NK-92 (cell line): ENCODE results near the gene PAK4.
"Not testable (repeated sequence)": the region's sequence is repeated elsewhere in the genome, so short reads cannot be mapped to it uniquely, and the experiment has no call there.

ENCODE experiments used
- DNase-seq: peaks from one replicate; lab custom pipeline; 2025; ENCODE audit not compliant: unreplicated experiment; lab: John Stamatoyannopoulos, UW

PAK4 gene

DNA sequence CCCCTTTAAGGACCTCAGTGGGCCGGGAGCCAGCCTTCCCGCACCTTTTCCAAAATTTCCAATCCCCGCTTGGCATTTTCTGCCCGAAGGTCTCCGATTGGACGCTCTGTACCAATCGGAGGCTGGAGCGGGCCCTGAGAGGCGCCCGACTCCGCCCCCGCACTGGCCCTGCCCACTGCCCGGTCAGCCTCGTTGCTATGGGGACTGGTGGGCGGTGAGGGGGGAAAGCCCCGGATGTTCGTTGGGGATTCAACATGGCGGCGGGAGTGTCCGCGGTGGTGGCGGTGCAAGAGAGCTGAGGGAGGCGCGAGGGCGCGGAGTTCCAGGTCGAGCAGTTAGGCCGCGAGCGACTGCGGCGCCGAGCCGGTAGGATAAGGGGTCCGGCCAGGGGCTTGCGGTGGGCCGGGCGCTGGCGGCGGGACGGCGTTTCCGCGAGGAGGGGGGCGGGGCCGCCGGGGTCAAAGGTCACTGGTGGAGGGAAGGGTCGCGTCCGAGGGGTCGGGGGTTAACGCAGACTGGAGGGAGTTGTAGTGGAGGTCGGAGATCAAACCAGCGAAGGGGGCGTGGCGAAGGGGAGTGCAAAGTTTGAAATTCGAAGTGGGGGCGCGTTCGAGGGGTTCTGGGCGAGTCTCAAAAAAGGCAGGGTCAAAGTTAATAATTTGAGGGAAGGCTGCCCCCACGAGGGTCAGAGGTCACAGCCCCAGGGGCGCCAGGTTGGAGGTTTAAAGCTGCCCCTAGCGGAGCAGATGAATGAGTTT is at the start of gene PAK4:
Gene PAK4 (plus strand): TSS at position 233 of the 758 bp plus-strand sequence. CDS start 43,768 bp downstream, outside the sequence.
- DNase-seq: peak; percentile 77

- no peak for DNase-seq
These were observed 48.3 kb upstream of the PAK4 start for GRCh38 chr19:39077323-39077722.

GRCh38 chr19:39078436-39079200 is 47.0 kb upstream of the PAK4 start:
- DNase-seq: no peak

DNA sequence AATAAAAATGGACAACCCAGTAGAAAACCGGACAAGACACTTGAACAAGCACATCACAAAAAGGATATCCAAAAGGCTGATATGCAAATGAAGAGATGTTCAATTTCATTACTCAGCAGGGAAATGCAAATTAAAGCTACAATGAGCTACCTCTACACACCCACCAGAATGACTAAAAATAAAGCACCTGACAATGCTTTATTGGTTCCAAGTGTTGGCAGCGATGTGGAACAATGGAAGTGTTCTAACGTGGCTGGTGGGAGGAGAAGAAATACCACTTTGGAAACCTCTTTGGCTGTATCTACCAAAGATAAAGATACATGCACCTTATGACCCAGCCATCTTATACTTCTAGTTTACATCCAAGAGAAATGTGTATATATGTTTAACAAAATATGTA is 45.2 kb upstream of the PAK4 start:
- no peak for DNase-seq

- no peak for DNase-seq
These were observed 43.4 kb upstream of the PAK4 start for GRCh38 chr19:39082167-39082566.

GRCh38 chr19:39082745-39083598 is 42.6 kb upstream of the PAK4 start:
- DNase-seq: no peak

DNA sequence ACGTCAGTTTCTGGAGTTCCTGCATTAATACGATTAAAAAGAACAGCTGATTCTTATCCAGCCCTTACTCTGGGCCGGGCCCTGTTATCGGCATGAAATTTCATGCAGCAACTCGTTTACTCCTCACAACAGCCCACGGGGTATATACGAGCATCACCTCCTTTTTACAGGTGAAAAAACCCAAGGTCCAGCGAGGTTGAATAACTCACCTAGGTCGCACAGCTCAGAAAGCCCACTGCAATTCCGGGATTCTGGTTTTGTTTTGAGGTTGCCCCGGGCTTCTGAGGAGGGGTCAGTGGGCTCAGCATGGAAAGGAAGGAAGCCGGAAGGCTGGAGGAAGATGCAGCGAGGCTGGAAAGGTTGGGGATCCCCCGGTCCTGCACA is 42.0 kb upstream of the PAK4 start:
- no peak for DNase-seq

DNA sequence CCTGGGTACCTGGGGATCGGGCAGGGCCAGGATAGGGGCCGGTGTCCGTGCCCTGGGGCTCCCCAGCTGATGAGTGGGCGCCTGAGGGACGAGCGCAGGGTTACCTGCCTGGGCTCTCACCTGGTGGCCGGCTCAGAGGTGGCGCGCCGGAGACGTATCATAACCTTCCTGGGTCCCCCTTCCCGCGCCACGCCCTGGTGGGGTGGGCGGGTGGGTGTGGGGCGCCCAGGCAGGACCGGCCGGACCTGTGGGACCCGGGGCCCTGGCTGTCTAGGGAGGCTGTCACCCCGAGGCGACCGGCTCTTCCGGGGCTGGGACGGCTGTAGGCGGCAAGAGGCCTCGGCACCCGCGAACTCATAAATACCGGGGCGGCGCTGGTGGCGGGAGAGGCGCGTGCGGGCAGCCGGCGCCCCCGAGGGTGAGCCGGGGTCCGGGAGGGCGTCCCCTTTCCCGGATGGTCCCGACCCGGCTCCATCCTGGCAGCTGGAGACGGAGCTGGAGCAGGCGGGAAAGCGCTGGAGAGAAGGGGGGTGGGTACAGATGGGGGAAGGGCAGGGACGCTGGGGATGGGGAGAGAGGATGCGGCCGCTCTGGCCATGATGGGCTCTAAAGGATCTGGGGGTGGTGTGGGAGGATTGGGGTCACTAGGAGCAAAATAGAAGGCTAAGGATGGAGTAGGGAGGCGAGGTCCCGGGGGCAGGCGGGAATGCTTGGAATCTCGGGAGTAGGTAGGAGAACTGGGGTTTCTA is 41.4 kb upstream of the PAK4 start, which contains the start of gene ACP7:
Gene ACP7 (plus strand): TSS at position 386 of the 749 bp plus-strand sequence. CDS start 902 bp downstream, outside the sequence.
- DNase-seq: no peak

DNA sequence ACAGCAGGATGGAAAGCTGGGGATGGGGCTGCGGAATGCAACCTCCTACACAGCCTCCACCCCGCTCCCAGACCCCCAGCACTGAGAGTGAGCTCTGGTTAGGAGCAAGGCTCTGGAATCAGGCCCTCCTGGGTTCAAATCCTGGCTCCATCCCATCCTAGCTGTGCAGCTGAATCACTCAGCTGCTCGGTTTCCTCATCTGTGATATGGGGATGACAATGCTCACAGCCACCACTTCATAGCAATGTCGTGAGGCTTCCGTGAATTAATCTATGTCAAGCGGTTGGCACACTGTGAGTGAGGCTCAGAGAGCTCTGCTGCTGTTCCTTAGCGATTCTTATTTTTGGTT is 40.9 kb upstream of the PAK4 start:
- no peak for DNase-seq

DNA sequence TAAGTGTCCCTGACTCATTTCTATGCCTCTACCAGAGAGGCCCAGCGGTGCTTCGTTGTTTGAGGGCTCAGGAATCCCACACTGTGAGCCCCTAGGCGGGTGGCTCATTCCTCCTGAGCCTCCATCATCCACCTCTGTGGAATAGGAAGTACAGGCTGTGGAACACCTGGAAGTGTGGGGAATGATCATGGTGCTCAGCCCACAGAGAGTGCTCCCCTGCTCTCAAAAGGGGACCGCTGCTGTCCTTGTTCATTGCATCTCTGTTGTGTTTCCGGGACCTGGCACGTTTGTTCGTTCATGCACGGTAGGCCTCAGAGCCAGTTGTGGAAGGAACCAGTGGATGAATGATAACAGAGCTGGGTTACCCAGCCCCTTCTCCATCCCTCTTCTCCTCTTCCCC is 40.2 kb upstream of the PAK4 start:
- DNase-seq: no peak

GRCh38 chr19:39086386-39086785 is 39.2 kb upstream of the PAK4 start:
- no peak for DNase-seq

- DNase-seq: no peak
These were observed 37.5 kb upstream of the PAK4 start for GRCh38 chr19:39087907-39088686.

DNA sequence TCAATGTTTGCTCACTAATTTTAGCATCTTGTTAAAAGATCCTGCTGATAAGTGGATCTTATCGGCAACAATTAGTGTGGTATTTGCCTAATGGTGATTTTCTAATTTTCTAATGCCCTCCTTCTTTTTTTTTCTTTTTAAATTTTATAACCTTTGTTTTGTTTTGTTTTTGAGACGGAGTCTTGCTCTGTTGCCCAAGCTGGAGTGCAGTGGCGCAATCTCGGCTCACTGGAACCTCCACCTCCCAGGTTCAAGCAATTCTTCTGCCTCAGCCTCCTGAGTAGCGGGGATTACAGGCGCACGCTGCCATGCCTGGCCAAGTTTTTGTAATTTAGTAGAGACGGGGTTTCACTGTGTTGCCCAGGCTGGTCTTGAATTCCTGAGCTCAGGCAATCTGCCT is 35.6 kb upstream of the PAK4 start:
- DNase-seq: not testable (repeated sequence)

DNA sequence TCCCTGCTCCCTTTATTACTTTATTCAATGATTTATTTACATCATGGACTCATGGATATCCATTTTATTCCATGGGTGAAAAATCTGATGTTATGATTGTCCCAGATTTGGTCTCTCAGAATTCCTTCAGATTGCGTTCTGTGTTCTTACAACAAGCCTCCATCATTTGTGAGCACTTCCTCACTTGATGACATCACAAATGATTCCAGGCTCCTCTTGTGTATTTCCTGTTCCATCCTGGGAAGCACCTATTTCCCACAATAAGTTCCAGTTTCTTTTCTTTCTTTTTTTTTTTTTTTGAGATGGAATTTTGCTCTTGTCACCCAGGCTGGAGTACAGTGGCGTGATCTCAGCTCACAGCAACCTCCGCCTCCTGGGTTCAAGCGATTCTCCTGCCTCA is 34.7 kb upstream of the PAK4 start:
- DNase-seq: no peak

DNA sequence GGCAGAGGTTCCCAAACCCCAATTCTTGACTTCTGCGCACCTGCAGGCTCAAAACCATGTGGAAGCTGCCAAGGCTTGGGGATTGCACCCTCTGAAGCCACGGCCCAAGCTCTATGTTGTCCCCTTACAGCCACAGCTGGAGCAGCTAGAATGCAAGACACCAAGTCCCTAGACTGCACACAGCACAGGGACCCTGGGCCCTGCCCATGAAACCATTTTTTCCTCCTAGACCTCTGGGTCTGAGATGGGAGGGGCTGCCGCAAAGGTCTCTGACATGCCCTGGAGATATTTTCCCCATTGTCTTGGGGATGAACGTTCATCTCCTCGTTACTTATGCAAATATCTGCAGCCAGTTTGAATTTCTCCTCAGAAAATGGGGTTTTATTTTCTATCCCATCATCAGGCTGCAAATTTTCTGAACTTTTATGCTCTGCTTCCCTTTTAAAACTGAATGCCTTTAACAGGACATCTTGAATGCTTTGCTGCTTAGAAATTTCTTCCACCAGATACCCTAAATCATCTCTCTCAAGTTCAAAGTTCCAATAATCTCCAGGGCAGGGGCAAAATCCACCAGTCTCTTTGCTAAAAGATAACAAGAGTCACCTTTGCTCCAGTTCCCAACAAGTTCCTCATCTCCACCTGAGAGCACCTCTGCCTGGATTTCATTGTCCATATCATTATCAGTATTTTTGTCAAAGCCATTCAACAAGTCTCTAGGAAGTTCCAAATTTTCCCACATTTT is 29.6 kb upstream of the PAK4 start:
- DNase-seq: not testable (repeated sequence)

DNA sequence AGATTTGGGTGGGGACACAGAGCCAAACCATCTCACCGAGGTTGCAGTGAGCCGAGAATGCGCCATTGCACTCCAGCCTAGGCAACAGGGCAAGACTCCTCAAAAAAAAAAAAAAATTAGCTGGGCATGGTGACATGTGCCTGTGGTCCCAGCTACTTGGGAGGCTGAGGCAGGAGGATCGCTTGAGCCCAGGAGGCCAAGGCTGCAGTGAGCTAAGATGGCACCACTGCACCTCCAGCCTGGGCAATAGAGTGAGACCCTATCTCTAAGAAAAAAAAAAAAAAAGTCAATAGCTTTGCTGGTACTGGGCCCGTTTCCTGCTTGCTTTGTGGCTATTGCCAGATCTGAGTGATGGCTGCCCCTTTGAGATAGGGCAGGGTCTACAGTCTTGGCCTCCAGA is 28.3 kb upstream of the PAK4 start:
- DNase-seq: no peak

- DNase-seq: no peak
These were observed 27.9 kb upstream of the PAK4 start for GRCh38 chr19:39097721-39098120.

DNA sequence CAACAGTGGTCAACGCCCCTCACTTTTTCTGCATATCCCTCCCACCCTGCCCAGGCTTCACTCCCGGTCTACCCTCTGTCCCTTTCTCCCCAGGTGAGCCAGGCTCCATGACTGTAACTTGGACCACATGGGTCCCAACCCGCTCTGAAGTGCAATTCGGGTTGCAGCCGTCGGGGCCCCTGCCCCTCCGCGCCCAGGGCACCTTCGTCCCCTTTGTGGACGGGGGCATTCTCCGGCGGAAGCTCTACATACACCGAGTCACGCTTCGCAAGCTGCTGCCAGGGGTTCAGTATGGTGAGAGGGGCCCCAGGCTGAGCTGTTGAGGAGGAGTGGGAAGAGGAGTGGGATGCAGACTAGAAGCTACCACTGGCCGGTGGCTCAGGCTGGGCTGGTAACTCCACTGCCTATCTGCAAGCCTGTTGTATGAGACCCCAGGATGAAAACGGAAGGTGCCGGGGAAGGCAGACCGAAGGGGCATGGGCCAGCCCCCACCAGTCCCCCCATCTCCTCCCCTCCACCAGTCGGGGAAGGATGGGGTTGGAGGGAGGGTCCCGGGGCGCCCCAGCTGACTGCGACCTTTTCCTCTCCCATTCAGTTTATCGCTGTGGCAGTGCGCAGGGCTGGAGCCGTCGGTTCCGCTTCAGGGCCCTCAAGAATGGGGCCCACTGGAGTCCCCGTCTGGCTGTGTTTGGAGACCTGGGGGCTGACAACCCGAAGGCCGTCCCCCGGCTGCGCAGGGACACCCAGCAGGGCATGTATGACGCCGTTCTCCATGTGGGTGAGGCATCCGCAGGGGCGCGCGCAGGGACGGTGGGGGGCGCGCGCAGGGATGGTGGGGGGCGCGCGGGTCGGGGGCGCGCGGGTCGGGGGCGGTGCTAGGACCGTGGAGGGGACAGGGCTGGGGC is 27.0 kb upstream of the PAK4 start:
- no peak for DNase-seq
